Measurements from ENCODE around the gene LSAMP. TPM values are rescaled to one million over a fixed set of nuclear protein-coding genes. Genes with fewer than 3 reads are reported as not detected.
A peak's percentile ranks its signal among the peaks of the same experiment; 100 is the strongest.

LSAMP gene
- total RNA-seq, 1 donor from 2014 or later = 64.9 TPM

- H3K4me1 Mint-ChIP-seq (ENCODE audit: unreplicated experiment) = peaks cover 29% of the 10 kb centered on the region
- peaks cover 3% of the 10 kb centered on the region for H3K36me3 Mint-ChIP-seq
- H3K4me3 Mint-ChIP-seq = no peak overlapping the region
- no peak overlapping the region for H3K27ac Mint-ChIP-seq
- no peak for DNase-seq (ENCODE audit: extremely low spot score, unreplicated experiment)
- peaks cover 3% of the 10 kb centered on the region for H3K27me3 Mint-ChIP-seq
- peaks cover 2% of the 10 kb centered on the region for H3K9me3 Mint-ChIP-seq
- TF ChIP-seq CTCF (conservative IDR thresholded peaks at IDR 0.05) = no peak
These were observed 443.1 kb downstream of the LSAMP start for GRCh38 chr3:116002235-116002634.

GRCh38 chr3:116001151-116001621 is 444.1 kb downstream of the LSAMP start:
- Mint-ChIP-seq H3K9me3 (peaks cover 5% of the 10 kb centered on the region), H3K4me1 (ENCODE audit: unreplicated experiment) (peaks cover 22% of the 10 kb centered on the region), H3K36me3 (peaks cover 5% of the 10 kb centered on the region), H3K27ac (no peak overlapping the region), H3K4me3 (no peak overlapping the region), H3K27me3 (peaks cover 3% of the 10 kb centered on the region)
- DNase-seq (ENCODE audit: extremely low spot score, unreplicated experiment) = no peak
- TF ChIP-seq CTCF (conservative IDR thresholded peaks at IDR 0.05) = no peak

DNA sequence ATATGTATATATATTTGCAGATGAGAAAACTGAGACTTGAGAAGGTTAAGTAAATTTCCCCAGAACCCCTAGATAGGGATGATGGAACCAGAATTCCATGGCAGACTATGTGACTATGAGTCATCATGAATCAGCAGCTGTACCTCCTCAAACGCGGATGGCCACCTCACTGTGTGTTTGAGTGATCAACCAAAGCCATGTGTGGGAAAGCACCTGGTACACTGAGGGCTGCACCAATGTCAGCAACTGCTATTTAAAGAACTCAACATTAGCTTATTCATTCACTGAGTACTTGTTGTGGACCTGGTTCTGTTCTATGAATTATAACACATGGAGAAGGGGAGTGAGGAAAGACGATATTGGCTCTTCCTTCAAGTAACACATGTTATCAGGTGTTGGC is 445.0 kb downstream of the LSAMP start:
- TF ChIP-seq CTCF (conservative IDR thresholded peaks at IDR 0.05) = no peak
- Mint-ChIP-seq H3K27me3 (peaks cover 3% of the 10 kb centered on the region), H3K4me3 (no peak overlapping the region), H3K4me1 (ENCODE audit: unreplicated experiment) (peaks cover 20% of the 10 kb centered on the region), H3K27ac (no peak overlapping the region), H3K9me3 (peaks cover 5% of the 10 kb centered on the region), H3K36me3 (peaks cover 8% of the 10 kb centered on the region)
- no peak for DNase-seq (ENCODE audit: extremely low spot score, unreplicated experiment)

GRCh38 chr3:115999613-116000012 is 445.7 kb downstream of the LSAMP start:
- TF ChIP-seq CTCF (conservative IDR thresholded peaks at IDR 0.05) = no peak
- H3K9me3 Mint-ChIP-seq = peaks cover 5% of the 10 kb centered on the region
- H3K4me3 Mint-ChIP-seq = no peak overlapping the region
- peaks cover 21% of the 10 kb centered on the region for H3K4me1 Mint-ChIP-seq (ENCODE audit: unreplicated experiment)
- DNase-seq (ENCODE audit: extremely low spot score, unreplicated experiment) = no peak
- peaks cover 3% of the 10 kb centered on the region for H3K27me3 Mint-ChIP-seq
- peaks cover 9% of the 10 kb centered on the region for H3K36me3 Mint-ChIP-seq
- H3K27ac Mint-ChIP-seq = no peak overlapping the region

GRCh38 chr3:115999001-115999585 is 446.2 kb downstream of the LSAMP start:
- Mint-ChIP-seq H3K27ac (no peak overlapping the region), H3K9me3 (peaks cover 5% of the 10 kb centered on the region), H3K4me1 (ENCODE audit: unreplicated experiment) (peaks cover 21% of the 10 kb centered on the region), H3K4me3 (peak overlapping the region; percentile 19), H3K27me3 (peaks cover 3% of the 10 kb centered on the region), H3K36me3 (peaks cover 9% of the 10 kb centered on the region)
- no peak for TF ChIP-seq CTCF (conservative IDR thresholded peaks at IDR 0.05)
- no peak for DNase-seq (ENCODE audit: extremely low spot score, unreplicated experiment)

Measured in type B pancreatic cell (in vitro differentiated cells).